ENCODE data around the gene CFAP74. TPM values are rescaled to one million over a fixed set of nuclear protein-coding genes. Genes with fewer than 3 reads are reported as not detected.

Gene CFAP74
- total RNA-seq (2011; cell fraction: chromatin; rRNA removed; ENCODE audit: low replicate concordance), result not detected in 2 replicates
- not detected in 2 replicates for total RNA-seq (2011; cell fraction: nucleolus; rRNA removed)
- not detected in 2 replicates for total RNA-seq (2011; cell fraction: nucleoplasm; rRNA removed)
- total RNA-seq (2014; rRNA removed), result 0.04 and 0.05 TPM in 2 replicates
- 0.15 and 0.41 TPM in 2 replicates for total RNA-seq (2014; rRNA removed; fragmentation: Illumina TruSeq; extraction: Trizol)
- 0.08 TPM in 1 of 2 replicates, not detected in the other for total RNA-seq (2015; rRNA removed; fragmentation: Illumina TruSeq; extraction: Trizol)
- not detected in 2 replicates for total RNA-seq (2021)
- polyA plus RNA-seq (2011; rRNA removed), result not detected in 2 replicates
- polyA plus RNA-seq (2011; cell fraction: cytosol; rRNA removed), result not detected in 2 replicates
- polyA plus RNA-seq (2011; cell fraction: nucleus; rRNA removed), result not detected in 2 replicates
- polyA plus RNA-seq (2012), result 0.05 and 2.2 TPM in 2 replicates
- polyA plus RNA-seq (2014; fragmentation: Illumina TruSeq; extraction: Trizol), result not detected in 2 replicates
- polyA plus RNA-seq (2014; fragmentation: Nextera tagmentation; extraction: Ambion mirVana), result not detected
- 0.03 and 0.04 TPM in 2 replicates for polyA plus RNA-seq (2014; rRNA removed)
- polyA minus RNA-seq (2011; rRNA and poly(A)+ RNA removed), result not detected in 2 replicates
- not detected in 2 replicates for polyA minus RNA-seq (2011; cell fraction: cytosol; rRNA and poly(A)+ RNA removed)
- polyA minus RNA-seq (2011; cell fraction: nucleus; rRNA and poly(A)+ RNA removed), result not detected in 2 replicates
- Bru-seq, nascent RNA, result percentile 6 among the genes with signal in this experiment
- percentile 3 among the genes with signal in this experiment for BruChase-seq, experiment 1, labeled RNA remaining after a 2-hour chase
- percentile 8 among the genes with signal in this experiment for BruChase-seq, experiment 2, labeled RNA remaining after a 6-hour chase
- long read RNA-seq, experiment 1, result 0 reads
- long read RNA-seq, experiment 2, result 0 reads
- long read RNA-seq, experiment 3, result 0 reads

DNA sequence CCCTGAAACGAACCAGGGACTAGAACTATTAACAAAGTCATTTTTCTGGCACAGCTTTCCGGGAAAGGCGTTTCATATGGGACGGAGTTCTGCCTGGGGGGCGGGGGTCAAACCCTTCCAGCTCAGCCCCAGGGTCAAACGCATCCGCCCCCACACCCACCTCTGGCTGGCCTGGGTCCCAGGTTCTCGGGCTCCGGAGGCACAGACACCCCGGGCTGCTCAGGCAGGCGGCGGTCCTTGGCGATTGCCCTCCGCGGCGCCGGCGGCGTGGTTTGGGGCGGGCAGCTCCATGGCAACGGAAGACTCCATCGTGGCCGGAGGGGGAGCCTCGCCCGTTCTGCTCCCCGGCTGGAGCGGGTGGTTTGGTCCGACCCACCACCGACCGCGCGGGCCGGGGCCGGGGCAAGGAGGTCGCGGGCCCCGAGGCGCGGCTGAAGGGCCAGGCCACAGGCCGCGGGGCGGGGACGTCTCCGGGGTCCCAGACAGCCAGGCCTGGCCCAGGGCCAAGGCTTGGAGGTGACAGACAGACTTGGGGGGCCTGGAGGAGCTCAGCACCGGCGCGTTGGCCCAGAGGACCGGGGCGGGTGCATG, at the start of gene CFAP74:
TSS of gene CFAP74 (minus strand) at position 246 of the 591 bp plus-strand sequence. CDS start 12,830 bp downstream, outside the sequence.
- BruUV-seq (replicated peaks), result no TSS peak
- intact Hi-C loops (cut with micrococcal nuclease) (no loop called here), in situ Hi-C loops (cut with MboI) (no loop called here)
- peak; percentile 69 to 95 (median 90) for DNase-seq (ENCODE audit: extremely low read depth in 1 of 4, low spot score in 3 of 4)
- POLR2A ChIA-PET, result interaction anchor here (0.5 to 0.9 kb wide), 5 partner anchors 14 to 628 kb away, joined by 3 read pairs; no protein-coding TSS in a partner anchor
- no peaks in the 10 kb centered on the region for H3K79me2 ChIP-seq (ENCODE audit: control insufficient read depth, insufficient read depth, low read length)
- H3K27me3 ChIP-seq (ENCODE audit: control insufficient read depth in 2 of 2, insufficient read depth in 2 of 2, low read length in 2 of 2), result peaks cover 34 to 73% of the 10 kb centered on the region in 2 experiments
- peaks cover 6 to 11% of the 10 kb centered on the region in 2 experiments for H3K4me1 ChIP-seq (replicated peaks in 1 of 2; ENCODE audit: control insufficient read depth in 2 of 2, insufficient read depth in 2 of 2, low read length in 2 of 2)
- peak within 1 kb of the TSS; percentile 64 for H3K4me2 ChIP-seq (ENCODE audit: insufficient read depth, low read length)
- CTCF ChIA-PET (ENCODE audit: low intra/inter-chr PET ratio), result no interaction called here
- H3K4me3 ChIP-seq, result peak within 1 kb of the TSS; percentile 30
- H3K27ac ChIP-seq (ENCODE audit: extremely low read depth, low read depth, low read length), result no peak within 1 kb of the TSS
- no peaks in the 10 kb centered on the region for H3K9me1 ChIP-seq (ENCODE audit: control insufficient read depth, insufficient read depth, low read length)
- no peak for FAIRE-seq
- H3K9ac ChIP-seq (ENCODE audit: insufficient read depth in 1 of 2, low read depth in 2 of 2, low read length in 2 of 2), result peak within 1 kb of the TSS; percentile 18 to 85; a peak in 3 of 4 replicates
- peak within 1 kb of the TSS; percentile 74 for H2AFZ ChIP-seq (ENCODE audit: low read depth, low read length)
- ATAC-seq, result peak; percentile 90
- no peaks in the 10 kb centered on the region for H3K9me3 ChIP-seq (replicated peaks; ENCODE audit: control insufficient read depth, insufficient read depth, low read depth, low read length)
- H3K36me3 ChIP-seq (ENCODE audit: control insufficient read depth, insufficient read depth, low read length), result no peaks in the 10 kb centered on the region
- no peaks in the 10 kb centered on the region; the same call in 1 of the 2 replicates for H4K20me1 ChIP-seq (replicated peaks; ENCODE audit: control insufficient read depth, insufficient read depth, low read length)
- WGBS (ENCODE audit: insufficient coverage, low coverage, missing lambda C conversion rate), result 1% methylated on average over 46 of the region's 49 CpGs
- TF ChIP-seq HNRNPUL1 (IDR thresholded peaks at IDR 0.05; ENCODE audit: low read length) (no peak), RBM14 (IDR thresholded peaks at IDR 0.05; ENCODE audit: borderline replicate concordance, insufficient read depth, low read depth, low read length) (0 out of 2 replicates have a peak, but pooled peaks have one; percentile 81), ATF2 (CRISPR knock-in tag; IDR thresholded peaks at IDR 0.05) (no peak), ZNF75A (CRISPR knock-in tag; IDR thresholded peaks at IDR 0.05) (no peak), NONO (IDR thresholded peaks at IDR 0.05; ENCODE audit: low read depth in 2 of 2, low read length in 1 of 2) (peak in 1 of 2 experiments; percentile 97; a peak in 2 of 4 replicates), E2F8 (IDR thresholded peaks at IDR 0.05; ENCODE audit: low read depth, partially characterized antibody) (no peak), NRF1 (conservative IDR thresholded peaks at IDR 0.05 in 1 of 2, IDR thresholded peaks at IDR 0.05 in 1 of 2) (peak in 1 of 2 experiments; percentile 17; a peak in 2 of 4 replicates), YY1 (IDR thresholded peaks at IDR 0.05; ENCODE audit: borderline replicate concordance in 1 of 3, control insufficient read depth in 1 of 3, extremely low read depth in 1 of 3, insufficient read depth in 3 of 3, insufficient read length in 1 of 3, insufficient replicate concordance in 2 of 3, low read depth in 1 of 3, low read length in 2 of 3) (no peak), RBM22 (IDR thresholded peaks at IDR 0.05; ENCODE audit: low read depth, low read length, poor library complexity, severe bottlenecking) (peak; percentile 86), TARDBP (IDR thresholded peaks at IDR 0.05) (0 out of 2 replicates have a peak, but pooled peaks have one; percentile 19), CBX1 (IDR thresholded peaks at IDR 0.05; ENCODE audit: low read depth) (peak; percentile 64; the same call in 1 of the 2 replicates)
